Trophoblast cell (in vitro differentiated cells and primary cell): ENCODE results near the gene PTGES3L.

Experiments
- DNase-seq, 2 donors: peaks; one replicate each; pipeline ENCODE4 v3.0.0-alpha.2; 2016
- H2AFZ ChIP-seq: 2 replicates; pipeline ENCODE4 v1.6.1; 2013; ENCODE audit warnings: low read length, moderate library complexity, mild to moderate bottlenecking; ENCODE audit not compliant: insufficient read depth, poor library complexity
- H2AK5ac ChIP-seq: 2 replicates; pipeline ENCODE4 v1.6.1; 2013; ENCODE audit warnings: mild to moderate bottlenecking, low read length
- H2BK120ac ChIP-seq: 2 replicates; pipeline ENCODE4 v1.6.1; 2013; ENCODE audit warnings: low read length, mild to moderate bottlenecking, moderate library complexity; ENCODE audit not compliant: insufficient read depth, poor library complexity
- H2BK12ac ChIP-seq: 2 replicates; pipeline ENCODE4 v1.6.1; 2013; ENCODE audit warnings: mild to moderate bottlenecking, low read length, moderate library complexity
- H2BK5ac ChIP-seq: 2 replicates; pipeline ENCODE4 v1.6.1; 2013; ENCODE audit warnings: low read length, low read depth, moderate library complexity, mild to moderate bottlenecking; ENCODE audit not compliant: poor library complexity
- H3K14ac ChIP-seq: 2 replicates; pipeline ENCODE4 v1.6.1; 2013; ENCODE audit warnings: mild to moderate bottlenecking, low read length
- H3K18ac ChIP-seq: 2 replicates; pipeline ENCODE4 v1.6.1; 2013; ENCODE audit warnings: mild to moderate bottlenecking, low read length
- H3K23ac ChIP-seq: 2 replicates; pipeline ENCODE4 v1.6.1; 2013; ENCODE audit warnings: low read length
- H3K27ac ChIP-seq: 2 replicates; pipeline ENCODE4 v1.5.1; 2013; ENCODE audit warnings: low read depth, mild to moderate bottlenecking, inconsistent platforms, low read length, moderate library complexity
- H3K27me3 ChIP-seq: 2 replicates; pipeline ENCODE4 v1.6.1; 2013; ENCODE audit warnings: inconsistent platforms, mild to moderate bottlenecking, low read length, moderate library complexity; ENCODE audit not compliant: insufficient read depth
- H3K36me3 ChIP-seq, 2 experiments: 1 replicate in 1 of 2; 2 replicates in 1 of 2; pipeline ENCODE4 v1.6.1; 2013; ENCODE audit warnings: low read length in 2 of 2, mild to moderate bottlenecking in 2 of 2, moderate library complexity in 1 of 2; ENCODE audit not compliant: insufficient read depth in 2 of 2, control insufficient read depth in 1 of 2
- H3K4ac ChIP-seq: 2 replicates; pipeline ENCODE4 v1.6.1; 2013; ENCODE audit warnings: low read depth, mild to moderate bottlenecking, low read length, moderate library complexity
- H3K4me1 ChIP-seq, 2 experiments: 1 replicate in 1 of 2; 2 replicates in 1 of 2; pipeline ENCODE4 v1.6.1; 2013; ENCODE audit warnings: low read length in 2 of 2, mild to moderate bottlenecking in 2 of 2, moderate library complexity in 1 of 2; ENCODE audit not compliant: insufficient read depth in 2 of 2, control insufficient read depth in 1 of 2
- H3K4me2 ChIP-seq: 2 replicates; pipeline ENCODE4 v1.6.1; 2013; ENCODE audit warnings: inconsistent platforms, mild to moderate bottlenecking, low read length, moderate library complexity
- H3K4me3 ChIP-seq: 2 replicates; pipeline ENCODE4 v1.5.1; 2013; ENCODE audit warnings: mild to moderate bottlenecking, low read depth, low read length, inconsistent platforms
- H3K79me1 ChIP-seq: one replicate; pipeline ENCODE4 v1.6.1; 2013; ENCODE audit warnings: low read length
- H3K79me2 ChIP-seq: 2 replicates; pipeline ENCODE4 v1.6.1; 2013; ENCODE audit warnings: low read length, mild to moderate bottlenecking; ENCODE audit not compliant: control insufficient read depth, insufficient read depth, poor library complexity
- H3K9ac ChIP-seq: 2 replicates; pipeline ENCODE4 v1.6.1; 2013; ENCODE audit warnings: mild to moderate bottlenecking, low read length
- H3K9me3 ChIP-seq: 2 replicates; pipeline ENCODE4 v1.6.1; 2013; ENCODE audit warnings: low read depth, mild to moderate bottlenecking, control low read depth, inconsistent platforms, low read length; ENCODE audit not compliant: insufficient read depth
- H4K12ac ChIP-seq: 2 replicates; pipeline ENCODE4 v1.6.1; 2013; ENCODE audit warnings: low read depth, mild to moderate bottlenecking, low read length, moderate library complexity
- H4K8ac ChIP-seq: 2 replicates; pipeline ENCODE4 v1.6.1; 2013; ENCODE audit warnings: low read depth, mild to moderate bottlenecking, low read length, moderate library complexity
- H4K91ac ChIP-seq: one replicate; pipeline ENCODE4 v1.6.1; 2013; ENCODE audit warnings: low read depth, mild to moderate bottlenecking, low read length, moderate library complexity
- WGBS: extraction: QIAGEN DNeasy Blood & Tissue Kit; methylation state at CpG from one replicate; pipeline ENCODE4 v1.1.7; 2013; ENCODE audit warnings: missing lambda C conversion rate; ENCODE audit not compliant: insufficient read length, insufficient coverage; ENCODE audit errors: extremely low coverage; 5-methylcytosine and 5-hydroxymethylcytosine counted together

The PTGES3L gene

DNA sequence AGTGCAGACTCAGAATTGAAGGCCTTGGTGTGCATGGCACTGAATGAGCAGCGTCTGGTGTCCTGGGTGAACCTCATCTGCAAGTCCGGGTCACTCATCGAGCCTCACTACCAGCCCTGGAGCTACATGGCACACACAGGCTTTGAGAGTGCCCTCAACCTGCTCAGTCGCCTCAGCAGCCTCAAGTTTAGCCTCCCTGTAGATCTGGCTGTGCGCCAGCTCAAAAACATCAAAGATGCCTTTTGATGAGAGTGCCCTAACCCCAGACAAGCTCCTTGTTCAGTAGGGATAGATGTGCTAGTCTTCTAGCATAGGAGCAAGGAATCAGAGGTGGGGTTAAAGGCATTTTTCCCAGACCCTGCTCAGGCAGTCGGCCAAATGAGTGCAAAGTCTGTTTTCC, 11.6 kb upstream of the PTGES3L start:
- H3K27ac ChIP-seq: no peak overlapping the region
- no CpG with 5 or more reads among the region's 6 CpGs for whole genome bisulfite sequencing
- no peak for DNase-seq
- no peak overlapping the region for H4K8ac ChIP-seq
- no peak overlapping the region for H2BK5ac ChIP-seq
- H3K79me2 ChIP-seq: no peaks in the 10 kb centered on the region
- H3K4me2 ChIP-seq: no peak overlapping the region
- no peaks in the 10 kb centered on the region for H3K79me1 ChIP-seq
- H3K4me3 ChIP-seq: no peak overlapping the region
- H3K9ac ChIP-seq: no peak overlapping the region
- no peak overlapping the region for H4K91ac ChIP-seq
- H3K27me3 ChIP-seq: no peaks in the 10 kb centered on the region
- H3K14ac ChIP-seq: no peak overlapping the region
- no peaks in the 10 kb centered on the region for H3K4me1 ChIP-seq
- H3K23ac ChIP-seq: no peak overlapping the region
- H3K36me3 ChIP-seq: peaks cover 31 to 45% of the 10 kb centered on the region in 2 experiments
- H4K12ac ChIP-seq: no peak overlapping the region
- H2BK12ac ChIP-seq: no peak overlapping the region
- no peak overlapping the region for H2BK120ac ChIP-seq
- H3K18ac ChIP-seq: no peak overlapping the region
- no peak overlapping the region for H3K4ac ChIP-seq
- H3K9me3 ChIP-seq: no peaks in the 10 kb centered on the region
- H2AFZ ChIP-seq: no peak overlapping the region
- no peak overlapping the region for H2AK5ac ChIP-seq

DNA sequence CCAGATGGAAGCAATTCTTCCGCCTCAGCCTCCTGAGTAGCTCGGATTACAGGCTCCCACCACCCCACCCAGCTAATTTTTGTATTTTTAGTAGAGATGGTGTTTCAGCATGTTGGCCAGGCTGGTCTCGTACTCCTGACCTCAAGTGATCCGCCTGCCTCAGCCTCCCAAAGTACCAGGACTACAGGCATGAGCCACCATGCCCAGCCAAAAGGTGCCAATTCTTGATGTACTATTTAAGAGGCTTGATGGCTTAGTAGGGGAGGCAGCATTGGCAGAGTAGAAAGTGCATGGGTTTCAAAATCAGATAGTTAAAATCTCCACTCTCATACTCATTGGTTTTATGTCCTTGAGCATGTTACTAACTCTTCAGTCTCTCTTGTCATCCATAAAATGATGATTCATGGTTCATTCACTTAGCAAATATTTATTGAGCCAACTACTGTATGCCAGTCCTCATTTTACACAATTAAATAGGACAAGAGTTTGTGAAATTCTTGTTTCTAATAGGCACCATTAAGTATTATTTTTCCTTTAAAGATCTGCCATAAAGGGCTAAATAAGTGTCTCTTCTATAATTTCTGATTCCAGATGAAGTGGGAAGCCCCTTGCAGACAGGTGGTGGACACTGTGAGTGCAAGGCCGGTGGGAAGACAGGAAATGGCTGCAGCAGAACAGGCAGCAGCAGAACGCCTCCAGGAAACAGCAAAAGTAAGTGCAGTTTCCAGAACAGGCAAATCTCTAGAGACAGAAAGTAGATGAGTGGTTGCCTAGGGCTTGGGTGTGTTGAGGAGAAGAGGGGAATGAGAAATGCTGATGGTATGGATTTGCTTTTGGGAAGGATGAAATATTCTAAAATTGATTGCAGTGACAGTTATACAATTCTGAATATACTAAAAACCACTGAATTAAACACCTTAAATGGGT, 10.1 kb upstream of the PTGES3L start:
- Histone ChIP-seq H3K27ac (no peak overlapping the region), H2BK120ac (no peak overlapping the region), H3K4ac (no peak overlapping the region), H4K91ac (no peak overlapping the region), H3K4me2 (no peak overlapping the region), H3K23ac (no peak overlapping the region), H3K9ac (no peak overlapping the region), H2AFZ (no peak overlapping the region), H3K79me2 (no peaks in the 10 kb centered on the region), H3K14ac (no peak overlapping the region), H3K4me1 (no peaks in the 10 kb centered on the region), H3K18ac (no peak overlapping the region), H3K4me3 (no peak overlapping the region), H2BK12ac (no peak overlapping the region), H3K27me3 (no peaks in the 10 kb centered on the region), H4K8ac (no peak overlapping the region), H2AK5ac (no peak overlapping the region), H4K12ac (no peak overlapping the region), H3K36me3 (peaks cover 31 to 48% of the 10 kb centered on the region in 2 experiments), H3K9me3 (no peaks in the 10 kb centered on the region), H3K79me1 (no peaks in the 10 kb centered on the region), H2BK5ac (no peak overlapping the region)
- no CpG with 5 or more reads among the region's 6 CpGs for WGBS
- DNase-seq: no peak

DNA sequence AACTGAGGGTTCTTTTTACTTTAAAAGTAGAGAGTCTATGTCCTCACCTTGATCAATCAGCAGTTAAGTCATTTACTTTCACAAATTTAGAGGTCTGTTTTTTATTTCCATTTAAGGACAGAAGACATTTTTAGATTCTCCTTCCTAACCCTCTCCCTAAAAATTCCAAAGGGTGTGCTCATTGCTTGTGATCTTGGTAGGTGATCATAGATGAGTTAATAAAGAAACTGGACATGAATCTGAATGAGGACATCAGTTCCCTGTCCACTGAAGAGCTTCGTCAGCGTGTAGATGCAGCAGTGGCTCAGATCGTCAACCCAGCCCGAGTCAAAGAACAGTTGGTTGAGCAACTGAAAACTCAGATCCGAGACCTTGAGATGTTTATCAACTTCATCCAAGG, 9.3 kb upstream of the PTGES3L start:
- Histone ChIP-seq H3K4me1 (no peaks in the 10 kb centered on the region), H4K12ac (no peak overlapping the region), H3K79me1 (no peaks in the 10 kb centered on the region), H3K23ac (no peak overlapping the region), H3K18ac (no peak overlapping the region), H3K4me3 (no peak overlapping the region), H4K8ac (no peak overlapping the region), H3K4me2 (no peak overlapping the region), H3K14ac (no peak overlapping the region), H2AFZ (no peak overlapping the region), H2BK5ac (no peak overlapping the region), H3K27ac (no peak overlapping the region), H3K27me3 (no peaks in the 10 kb centered on the region), H3K9ac (no peak overlapping the region), H4K91ac (no peak overlapping the region), H2BK120ac (no peak overlapping the region), H2AK5ac (no peak overlapping the region), H2BK12ac (no peak overlapping the region), H3K4ac (no peak overlapping the region), H3K9me3 (no peaks in the 10 kb centered on the region), H3K36me3 (peaks cover 34 to 46% of the 10 kb centered on the region in 2 experiments), H3K79me2 (no peaks in the 10 kb centered on the region)
- no CpG with 5 or more reads among the region's 5 CpGs for WGBS
- no peak for DNase-seq

DNA sequence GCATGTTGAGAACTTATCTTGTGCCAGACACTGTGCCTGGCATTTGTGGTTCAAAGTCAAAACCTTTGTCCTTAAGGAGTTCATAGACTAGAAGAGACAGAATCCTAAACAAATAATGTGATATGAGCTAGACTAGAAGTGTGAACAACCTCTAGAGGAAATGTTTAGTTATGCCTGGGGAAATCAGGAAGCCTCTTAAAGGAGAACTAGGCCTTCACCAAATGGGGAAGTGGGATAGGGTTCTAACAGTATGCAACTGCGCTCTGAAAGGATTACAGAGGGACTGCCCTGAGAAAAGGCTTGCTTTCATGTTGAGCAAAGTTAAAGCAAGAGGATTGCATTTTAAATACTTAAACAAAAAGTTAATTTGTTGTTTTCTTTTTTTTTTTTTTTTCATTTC, 5.3 kb upstream of the PTGES3L start:
- Histone ChIP-seq H4K8ac (no peak overlapping the region), H3K79me1 (peaks cover 5% of the 10 kb centered on the region), H2BK12ac (no peak overlapping the region), H3K9me3 (no peaks in the 10 kb centered on the region), H3K9ac (no peak overlapping the region), H3K14ac (no peak overlapping the region), H3K27me3 (no peaks in the 10 kb centered on the region), H3K27ac (no peak overlapping the region), H2BK5ac (no peak overlapping the region), H3K4me2 (no peak overlapping the region), H3K4me1 (no peaks in the 10 kb centered on the region), H2AFZ (no peak overlapping the region), H3K23ac (no peak overlapping the region), H3K4me3 (no peak overlapping the region), H4K91ac (no peak overlapping the region), H2AK5ac (no peak overlapping the region), H3K18ac (no peak overlapping the region), H3K79me2 (peaks cover 8% of the 10 kb centered on the region), H2BK120ac (no peak overlapping the region), H3K36me3 (peaks cover 18 to 27% of the 10 kb centered on the region in 2 experiments), H3K4ac (no peak overlapping the region), H4K12ac (no peak overlapping the region)
- WGBS: no CpG with 5 or more reads among the region's 1 CpG
- DNase-seq: no peak
